Hepatic stellate cell (primary cell): ENCODE results near the gene CCDC14.
"Not testable (repeated sequence)": the region's sequence is repeated elsewhere in the genome, so short reads cannot be mapped to it uniquely, and the experiment has no call there.

Experiments used
- DNase-seq: peaks from one replicate; pipeline ENCODE4 v3.0.0; 2011; ENCODE audit warnings: low spot score

Gene CCDC14, protein sequence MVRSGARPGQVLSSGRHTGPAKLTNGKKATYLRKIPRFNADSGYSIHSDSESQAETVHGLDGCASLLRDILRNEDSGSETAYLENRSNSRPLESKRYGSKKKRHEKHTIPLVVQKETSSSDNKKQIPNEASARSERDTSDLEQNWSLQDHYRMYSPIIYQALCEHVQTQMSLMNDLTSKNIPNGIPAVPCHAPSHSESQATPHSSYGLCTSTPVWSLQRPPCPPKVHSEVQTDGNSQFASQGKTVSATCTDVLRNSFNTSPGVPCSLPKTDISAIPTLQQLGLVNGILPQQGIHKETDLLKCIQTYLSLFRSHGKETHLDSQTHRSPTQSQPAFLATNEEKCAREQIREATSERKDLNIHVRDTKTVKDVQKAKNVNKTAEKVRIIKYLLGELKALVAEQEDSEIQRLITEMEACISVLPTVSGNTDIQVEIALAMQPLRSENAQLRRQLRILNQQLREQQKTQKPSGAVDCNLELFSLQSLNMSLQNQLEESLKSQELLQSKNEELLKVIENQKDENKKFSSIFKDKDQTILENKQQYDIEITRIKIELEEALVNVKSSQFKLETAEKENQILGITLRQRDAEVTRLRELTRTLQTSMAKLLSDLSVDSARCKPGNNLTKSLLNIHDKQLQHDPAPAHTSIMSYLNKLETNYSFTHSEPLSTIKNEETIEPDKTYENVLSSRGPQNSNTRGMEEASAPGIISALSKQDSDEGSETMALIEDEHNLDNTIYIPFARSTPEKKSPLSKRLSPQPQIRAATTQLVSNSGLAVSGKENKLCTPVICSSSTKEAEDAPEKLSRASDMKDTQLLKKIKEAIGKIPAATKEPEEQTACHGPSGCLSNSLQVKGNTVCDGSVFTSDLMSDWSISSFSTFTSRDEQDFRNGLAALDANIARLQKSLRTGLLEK

DNA sequence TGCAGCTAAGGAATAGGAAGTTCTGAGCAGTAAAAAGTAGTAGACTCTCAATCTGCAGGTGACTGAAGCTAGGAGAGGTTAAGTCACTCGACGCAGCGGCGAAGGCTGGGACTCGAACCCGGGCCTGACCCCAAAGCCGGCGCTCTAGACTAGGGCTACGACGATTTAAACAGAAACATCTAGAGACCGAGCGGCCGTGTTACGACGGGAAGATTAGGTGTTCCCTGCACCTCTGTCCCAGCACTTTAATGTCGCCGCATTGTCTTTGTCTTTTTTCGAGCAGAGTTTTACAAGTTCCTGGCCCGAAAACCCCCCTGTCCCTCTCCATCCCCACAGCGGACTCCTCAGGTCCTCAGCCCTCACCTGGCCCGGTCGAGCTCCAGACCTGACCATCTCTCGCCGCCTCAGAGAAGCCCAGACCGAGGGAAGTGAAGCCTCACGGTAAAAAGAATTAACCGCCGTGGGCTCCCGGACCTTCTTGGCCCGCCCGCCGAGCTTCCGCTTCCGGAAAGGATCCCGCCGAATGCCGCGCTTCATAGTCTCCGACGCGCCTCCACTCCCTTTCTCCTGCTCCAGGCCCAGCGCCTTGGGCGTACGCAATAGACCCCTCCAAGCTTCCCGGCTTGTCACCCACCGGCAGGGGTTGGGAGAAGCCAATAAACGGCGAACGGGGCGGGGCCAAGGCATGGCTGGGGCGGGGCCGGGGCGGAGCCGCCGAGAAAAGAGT, at the start of gene CCDC14:
Gene CCDC14, minus strand, starts transcription at position 449 of the 727 bp plus-strand sequence. Its CDS starts 56 bp downstream, at position 393.
- DNase-seq, result peak; percentile 85

DNA sequence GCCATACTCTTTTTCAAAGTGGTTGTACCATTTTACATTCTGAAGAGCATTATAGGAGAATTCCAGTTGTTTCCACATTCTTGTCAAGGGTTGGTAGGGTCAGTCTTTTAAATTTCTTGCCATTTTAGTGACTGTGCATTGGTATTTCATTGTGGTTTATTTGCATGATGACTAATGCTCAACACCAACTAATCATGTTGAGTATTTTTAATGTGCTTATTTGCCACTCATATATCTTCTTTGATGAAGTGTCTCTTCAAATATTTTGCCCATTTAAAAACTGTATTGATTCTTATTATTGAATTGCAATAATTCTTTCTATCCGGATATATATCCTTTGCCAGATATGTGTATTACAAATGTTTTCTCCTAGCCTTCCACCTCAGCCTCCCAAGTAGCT, 47.3 kb upstream of the CCDC14 start:
- DNase-seq, result not testable (repeated sequence)

DNA sequence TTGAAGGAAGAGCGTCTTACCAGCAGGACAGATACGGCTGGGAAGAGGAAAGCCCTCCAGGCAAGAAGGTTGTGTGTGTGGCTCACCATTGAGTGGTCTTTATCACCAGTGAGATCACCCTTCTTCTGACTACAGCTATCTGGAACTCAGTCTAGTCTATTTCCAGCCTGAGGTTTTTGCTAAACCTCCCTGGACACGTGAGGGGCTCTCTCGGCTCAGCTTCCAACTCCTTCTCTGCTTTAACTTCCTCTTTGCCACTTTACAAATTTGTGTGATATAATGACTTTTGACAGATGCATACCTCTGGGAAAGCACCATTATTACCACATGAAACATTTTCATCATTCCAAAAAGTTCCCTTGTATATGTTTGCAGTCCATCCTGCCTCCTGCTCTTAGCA, 46.2 kb upstream of the CCDC14 start:
- DNase-seq, result no peak

DNA sequence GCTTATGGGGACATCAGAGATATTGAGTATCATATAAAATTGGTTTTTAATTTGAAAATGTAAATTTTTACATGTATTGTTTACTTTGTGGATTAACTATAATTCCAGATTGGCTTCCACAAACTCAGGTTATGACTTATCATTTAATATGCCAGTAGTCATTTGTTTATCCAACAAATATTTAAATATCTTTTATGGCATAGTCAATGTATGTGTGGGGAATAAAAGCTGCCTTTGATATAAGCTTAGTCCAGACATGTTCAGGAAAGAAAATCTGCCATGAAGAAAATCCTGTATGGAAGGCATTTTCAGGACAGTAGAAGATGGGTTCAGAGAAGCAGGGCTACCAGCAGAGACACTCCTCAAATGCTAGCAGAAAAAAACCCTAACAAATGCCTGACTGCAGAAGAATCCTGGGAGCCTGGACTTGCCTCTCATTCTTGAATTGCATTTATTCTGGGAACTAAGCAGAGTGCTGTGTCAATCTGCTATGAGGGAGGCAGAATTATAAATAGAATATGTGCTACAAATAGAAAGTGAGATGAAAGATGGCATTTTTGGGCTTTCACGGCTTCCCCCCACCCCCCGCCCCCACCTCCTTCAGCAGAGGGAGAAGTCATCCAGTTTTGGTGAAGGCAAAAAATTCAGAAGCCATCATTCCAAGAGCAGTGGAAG, 41.5 kb upstream of the CCDC14 start:
- not testable (repeated sequence) for DNase-seq

DNA sequence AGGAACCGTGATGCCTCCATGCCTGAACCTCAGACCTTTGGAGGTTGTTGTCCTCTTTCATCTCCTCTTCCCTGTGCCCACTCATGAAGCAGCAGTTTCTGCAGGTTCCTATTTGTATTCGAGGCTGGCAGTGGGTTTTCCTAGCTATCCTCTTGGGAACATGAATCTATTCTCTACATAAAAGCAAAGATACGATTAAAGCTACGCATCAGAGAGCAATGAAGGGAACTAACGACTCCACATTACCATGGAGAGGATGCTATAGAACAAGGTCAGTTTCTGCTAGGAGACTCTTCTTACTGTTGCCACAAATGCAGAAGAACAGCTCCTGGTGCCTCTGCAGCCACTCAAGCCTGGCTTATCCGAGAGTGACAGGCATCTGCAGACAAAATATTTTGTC, 40.3 kb upstream of the CCDC14 start:
- not testable (repeated sequence) for DNase-seq

DNA sequence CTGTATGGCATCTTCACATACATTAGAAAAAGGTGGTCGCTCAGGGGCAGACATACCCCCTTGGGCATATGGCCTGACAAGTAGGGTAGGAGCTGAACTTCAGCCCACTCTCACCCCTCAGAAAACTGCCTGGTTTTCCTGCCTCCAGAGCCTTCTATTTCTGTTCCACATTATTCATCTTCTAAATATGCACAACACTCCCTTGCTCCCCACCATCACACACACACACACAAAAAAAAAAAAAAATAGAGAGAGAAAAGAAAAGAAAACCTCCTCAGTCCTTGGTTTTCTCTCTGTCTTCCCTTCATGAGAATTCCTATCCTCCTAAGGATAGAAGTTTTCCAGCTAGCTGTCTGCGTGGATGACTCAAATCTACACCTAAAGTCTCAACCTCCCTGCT, 36.5 kb upstream of the CCDC14 start:
- DNase-seq, result peak; percentile 9

DNA sequence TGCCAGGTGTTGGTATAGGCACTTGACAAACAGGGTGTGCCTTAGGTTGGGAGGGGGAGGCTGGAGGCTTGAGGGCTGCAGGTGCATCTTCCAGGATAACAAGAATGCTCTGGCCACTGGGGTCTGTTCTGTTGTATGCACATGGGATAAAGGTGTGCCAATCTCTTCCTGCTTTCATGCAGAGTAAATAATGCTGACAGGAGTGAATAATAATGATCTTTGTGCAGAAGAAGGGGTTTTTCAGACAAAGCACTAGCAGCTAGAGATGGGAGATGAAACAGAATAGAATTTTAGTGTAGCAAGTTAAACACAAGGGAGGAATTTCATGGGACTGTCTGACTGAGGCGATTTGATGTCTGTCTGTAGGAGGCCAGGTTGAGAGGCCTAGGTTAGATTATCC, 32.8 kb upstream of the CCDC14 start:
- DNase-seq, result no peak

DNA sequence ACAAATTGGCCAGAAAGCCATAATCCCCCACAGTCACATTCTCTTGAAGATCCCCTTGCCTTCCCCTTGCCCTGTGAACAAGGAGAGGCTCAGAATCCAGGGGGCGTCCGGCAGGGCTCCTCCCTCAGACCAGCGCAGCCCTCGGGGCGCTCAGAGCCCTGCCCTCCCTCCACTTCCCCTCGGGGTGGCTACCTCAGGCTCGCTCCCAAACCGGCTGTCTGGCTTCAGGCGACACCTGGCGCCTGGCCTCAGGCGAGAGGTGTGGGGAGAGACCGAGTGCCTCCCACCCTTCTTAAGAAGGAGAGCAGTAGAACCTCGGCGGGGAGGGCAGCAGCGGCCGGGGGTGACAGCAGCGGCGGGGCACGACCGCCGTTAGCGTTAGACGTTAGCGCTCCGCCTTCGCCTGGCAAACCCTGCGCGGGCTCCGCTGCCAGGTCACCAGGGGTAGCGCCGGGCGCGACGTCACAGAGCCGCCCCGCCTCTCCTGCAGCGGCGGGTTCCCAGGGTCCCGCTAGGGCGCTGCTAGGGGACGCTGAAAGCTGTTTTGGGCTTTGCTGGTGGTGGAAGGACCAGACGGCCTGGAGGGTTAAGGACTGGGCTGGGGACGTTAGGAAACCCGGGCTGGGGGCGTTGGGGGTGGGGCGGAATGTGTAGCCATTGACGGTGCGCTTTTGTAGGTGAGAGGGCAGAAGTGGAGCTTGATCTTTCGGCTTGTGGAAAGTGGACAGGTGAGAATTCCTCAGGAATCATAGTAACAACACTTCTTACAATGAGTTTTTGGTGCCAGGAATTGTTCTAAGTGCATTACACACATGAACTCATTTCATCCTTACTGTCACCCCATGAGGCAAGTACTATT, 30.9 kb upstream of the CCDC14 start, which contains the start of gene ROPN1:
Gene ROPN1, minus strand, starts transcription at position 395 of the 859 bp plus-strand sequence. CDS start 11,643 bp downstream, outside the sequence.
- DNase-seq, result not testable (repeated sequence)

DNA sequence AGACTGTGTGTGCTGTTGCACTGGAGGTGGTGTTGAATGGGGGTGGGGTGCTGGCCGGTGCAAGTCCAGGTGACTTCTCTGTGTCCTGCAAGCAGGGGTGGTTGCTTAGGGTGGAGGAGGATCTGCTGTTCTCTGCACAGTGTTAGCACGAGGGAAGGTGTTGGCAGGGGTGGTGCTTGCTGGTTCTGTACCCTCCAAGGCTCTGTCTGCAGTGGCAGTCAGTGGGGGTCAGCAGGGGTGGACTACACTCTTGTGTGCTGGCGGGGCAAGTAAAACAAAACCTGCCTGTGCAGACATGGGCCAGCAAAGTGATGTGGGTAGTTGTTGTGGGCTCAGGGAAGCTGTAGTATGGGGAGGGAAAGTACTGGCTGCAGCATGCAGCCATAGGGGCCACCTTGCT, 25.4 kb upstream of the CCDC14 start:
- no peak for DNase-seq

DNA sequence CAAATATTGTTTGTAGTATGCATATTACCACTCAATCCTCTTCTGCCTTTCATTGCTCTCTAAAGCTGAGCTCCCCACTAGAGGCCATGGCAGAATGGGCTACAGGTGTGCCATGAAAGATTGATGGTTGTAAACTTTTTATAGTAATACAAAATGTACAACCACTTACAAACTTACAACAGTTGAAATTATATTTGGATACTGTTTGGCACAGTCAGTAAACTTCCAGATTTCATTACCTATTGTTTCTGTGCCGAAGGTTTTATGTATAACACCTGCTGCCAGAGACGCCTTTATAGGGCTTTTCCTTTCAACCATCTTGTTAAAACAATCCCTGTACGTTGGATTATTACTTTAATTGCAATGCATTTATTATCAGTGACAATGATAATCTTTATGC, 23.9 kb upstream of the CCDC14 start:
- no peak for DNase-seq

DNA sequence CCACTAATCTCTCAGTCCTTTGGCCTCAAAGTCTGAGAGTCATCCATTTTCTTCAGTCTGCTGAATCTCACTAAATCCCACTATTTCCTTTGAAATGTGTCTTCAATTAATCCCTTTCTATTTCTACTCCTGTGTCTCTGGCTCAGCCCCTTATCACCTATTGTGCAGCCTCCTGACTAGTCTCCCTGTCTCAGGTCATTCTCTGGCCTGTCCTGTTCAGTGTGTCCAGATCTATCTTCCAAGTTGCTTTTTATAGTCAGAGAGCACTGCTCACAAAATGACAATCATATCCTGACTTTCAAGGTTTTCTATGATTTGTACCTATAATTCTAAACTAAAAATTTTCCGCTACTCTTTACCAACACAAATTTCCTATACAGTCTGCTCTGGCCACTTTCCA, 23.3 kb upstream of the CCDC14 start:
- DNase-seq, result no peak

DNA sequence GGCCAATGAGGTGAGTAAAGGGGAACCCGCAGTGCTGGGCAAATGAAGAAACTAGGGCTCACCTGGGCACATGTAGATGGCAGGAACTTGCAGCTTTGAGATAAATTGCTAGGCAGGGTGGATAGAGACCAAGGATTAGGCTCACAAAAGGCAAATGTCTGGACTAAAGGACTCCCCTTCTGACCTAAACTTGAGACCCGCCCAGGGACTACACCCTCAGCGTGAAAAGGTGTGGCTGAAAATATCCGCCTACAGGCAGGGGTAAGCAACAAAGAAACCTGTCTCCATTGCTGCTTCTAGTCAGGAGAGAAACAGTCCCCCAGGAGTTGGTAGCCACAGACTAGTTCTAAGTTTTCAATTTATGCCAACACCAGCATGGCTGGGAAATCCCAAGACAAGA, 20.3 kb upstream of the CCDC14 start:
- DNase-seq, result not testable (repeated sequence)

DNA sequence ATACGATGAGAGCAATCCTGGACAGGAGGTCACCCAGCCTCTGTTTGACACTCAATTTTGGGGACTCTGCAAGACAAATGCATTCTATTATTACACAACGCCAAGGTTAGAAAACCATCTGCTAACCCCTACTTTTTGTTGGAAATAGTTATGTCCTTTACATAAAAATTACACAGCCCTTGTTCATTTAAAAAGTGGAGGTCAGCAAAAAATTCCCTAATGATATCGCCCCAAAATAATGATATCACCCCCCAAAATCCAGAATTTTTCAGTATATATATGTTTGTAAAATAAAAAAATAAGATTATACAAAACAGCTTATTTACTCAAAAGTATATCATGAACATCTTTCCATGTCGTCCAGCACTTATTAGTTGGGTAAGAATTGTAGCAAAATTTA, 19.5 kb upstream of the CCDC14 start:
- no peak for DNase-seq

DNA sequence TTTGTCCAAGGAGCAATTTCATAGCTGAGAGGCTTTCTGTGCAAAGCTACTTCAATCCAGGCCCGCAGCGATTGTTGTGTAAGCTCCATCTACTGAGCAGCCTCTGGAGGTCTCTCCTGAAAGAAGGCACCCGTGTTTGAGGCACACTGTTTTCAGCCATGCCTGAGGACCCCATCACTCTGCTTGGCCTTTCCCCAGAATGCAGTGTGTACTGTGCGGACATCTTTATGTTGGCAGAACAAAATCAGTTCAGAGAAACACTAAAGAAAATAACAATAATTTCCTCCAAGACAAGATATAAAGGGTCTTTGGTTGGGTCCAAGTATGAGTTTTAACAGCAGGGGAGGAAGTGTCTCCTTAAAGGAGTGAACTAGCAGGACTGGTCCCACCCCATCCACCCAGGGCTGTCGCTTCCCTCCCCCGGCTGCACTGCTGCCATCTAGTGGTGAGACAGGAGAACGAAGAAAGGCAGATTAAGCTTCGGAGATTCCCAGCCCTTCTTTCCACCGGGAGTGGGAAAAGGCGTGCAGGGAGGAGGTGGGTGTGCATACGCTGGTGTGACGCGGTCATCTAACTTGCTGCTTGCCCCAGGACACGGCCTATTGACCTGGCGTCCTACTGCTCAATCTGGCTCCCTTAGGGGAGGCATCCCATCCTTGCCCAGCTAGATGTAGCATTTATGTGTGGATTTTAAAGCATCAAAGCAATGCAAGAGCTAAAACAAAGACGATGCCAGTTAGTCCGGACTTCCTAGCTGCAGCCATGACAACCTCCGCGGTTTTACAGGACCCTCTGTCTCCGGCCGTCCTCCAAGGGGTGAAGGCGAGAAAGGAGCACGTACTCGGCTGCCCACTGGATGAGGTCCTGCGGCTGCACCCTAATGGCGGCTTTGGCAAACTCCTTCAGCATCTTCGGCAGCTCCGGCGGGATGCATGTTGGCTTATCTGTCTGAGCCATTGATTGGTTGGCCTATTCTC, 18.8 kb upstream of the CCDC14 start:
- peak; percentile 37 for DNase-seq

DNA sequence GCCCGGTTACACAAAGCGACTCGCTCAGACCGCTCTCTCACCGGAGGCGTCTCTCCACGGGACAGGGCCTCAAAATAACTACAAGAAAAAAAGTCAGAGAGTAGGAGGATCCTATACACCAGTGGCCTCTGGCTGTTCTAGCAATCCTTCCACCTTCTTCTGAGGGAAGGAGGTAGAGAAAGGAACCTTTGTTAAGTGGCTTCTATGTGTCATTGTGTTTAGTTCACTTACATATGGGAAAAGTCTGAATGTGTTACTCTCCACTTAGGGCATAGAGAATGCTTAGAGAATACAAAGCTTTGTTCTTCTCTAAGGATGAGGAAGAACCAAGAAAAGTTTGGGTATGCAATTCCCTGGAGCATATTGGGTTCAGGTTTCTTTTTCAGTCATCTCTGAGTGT, 15.9 kb upstream of the CCDC14 start:
- not testable (repeated sequence) for DNase-seq

DNA sequence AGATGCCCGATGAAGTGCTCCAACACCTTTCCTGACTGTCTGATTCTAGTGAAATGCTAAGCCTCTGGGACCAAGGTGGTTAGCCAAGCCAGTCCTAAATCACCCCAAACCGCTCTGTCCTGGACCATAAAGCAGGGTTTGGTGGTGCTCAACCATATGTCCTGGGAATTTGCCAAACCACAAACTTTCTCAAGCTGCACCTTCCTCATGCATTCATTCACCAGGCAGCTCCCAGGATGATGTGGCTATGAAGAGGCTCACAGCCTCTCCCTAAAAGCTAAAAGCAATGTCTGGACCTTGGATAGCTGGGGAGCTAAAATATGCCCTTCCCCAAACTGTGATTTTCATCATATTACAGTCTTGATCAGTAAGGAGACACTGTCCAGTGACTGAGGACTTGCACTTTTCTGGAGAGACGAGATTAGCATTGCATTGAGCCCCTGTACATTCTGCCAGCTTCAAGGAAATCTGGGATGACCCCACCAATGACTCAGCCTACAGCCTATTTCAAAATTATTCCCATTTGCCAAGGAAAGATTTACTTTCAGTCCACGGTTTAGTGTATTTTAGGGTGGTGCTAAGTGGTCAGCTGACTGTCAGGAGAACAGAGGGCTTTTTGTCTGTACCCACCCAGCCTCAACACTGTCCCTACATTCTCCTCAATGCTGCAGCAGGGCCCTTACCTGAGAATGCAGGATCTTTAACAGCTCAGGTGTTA, 15.3 kb upstream of the CCDC14 start:
- not testable (repeated sequence) for DNase-seq

DNA sequence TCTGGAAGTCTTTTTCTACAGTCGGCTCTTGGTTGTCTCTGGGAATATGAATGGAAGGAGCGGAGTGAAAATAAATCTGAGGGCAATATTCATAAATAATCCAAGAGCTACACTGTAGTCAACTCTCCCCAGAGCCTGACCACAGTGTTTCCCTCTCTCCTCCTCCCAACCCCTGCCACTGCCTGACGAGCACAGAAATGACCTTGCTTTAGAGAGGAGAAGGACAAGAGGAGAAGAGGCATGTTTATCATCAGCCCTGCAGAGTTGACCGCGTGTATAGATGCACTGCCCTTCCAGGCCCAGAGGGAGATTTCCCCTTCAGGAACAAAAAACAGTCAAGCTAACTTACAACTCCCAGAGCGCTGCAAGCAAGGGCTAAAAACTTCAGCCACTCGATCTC, 14.0 kb upstream of the CCDC14 start:
- DNase-seq, result not testable (repeated sequence)

DNA sequence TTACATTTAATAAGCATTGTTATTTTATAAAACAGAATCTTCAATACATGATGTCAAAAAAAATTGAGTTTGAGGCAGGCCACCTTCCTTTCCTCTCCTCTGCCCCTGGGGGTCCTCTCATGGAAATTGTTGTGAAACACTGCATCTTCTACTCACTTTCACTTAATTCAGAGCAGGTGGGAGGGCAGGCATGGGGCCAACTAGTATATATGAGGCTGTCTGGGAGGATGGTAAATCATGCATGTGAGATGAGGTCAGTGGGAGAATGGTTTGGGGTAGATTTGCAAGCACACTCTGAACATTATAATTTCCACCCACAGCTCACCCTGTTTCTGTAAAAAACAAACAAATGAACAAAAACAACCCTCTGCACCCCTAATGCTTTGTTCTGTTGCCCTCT, 10.4 kb upstream of the CCDC14 start:
- DNase-seq, result no peak

DNA sequence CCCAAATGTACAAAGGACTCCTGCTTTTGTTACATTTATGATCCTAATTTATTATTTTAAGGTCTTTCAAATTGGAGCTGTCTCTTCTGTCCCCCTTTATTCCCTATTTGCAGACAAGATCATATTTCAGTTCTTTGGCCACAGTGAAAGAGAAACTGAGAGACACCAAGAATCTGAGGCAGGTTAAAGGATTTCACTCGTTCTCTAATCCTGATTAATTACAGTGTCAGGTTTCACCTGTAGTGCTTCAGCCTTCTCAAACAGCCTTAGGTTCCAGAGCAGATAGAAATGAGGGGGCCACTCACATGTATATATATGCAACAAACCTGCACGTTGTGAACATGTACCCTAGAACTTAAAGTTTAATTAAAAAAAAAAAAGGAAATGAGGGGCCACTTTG, 6.2 kb upstream of the CCDC14 start:
- not testable (repeated sequence) for DNase-seq
